Putamen (tissue), 1 donor: Measurements from ENCODE around the gene KCNH4.
"Not testable (repeated sequence)": the region's sequence is repeated elsewhere in the genome, so short reads cannot be mapped to it uniquely, and the experiment has no call there.

Source experiments
- DNase-seq: peaks from one replicate; pipeline ENCODE4 v3.0.0-alpha.2; 2016; ENCODE audit warnings: low spot score

KCNH4 gene

GRCh38 chr17:42178817-42179216, 2.1 kb downstream of the KCNH4 start:
- DNase-seq, result no peak

GRCh38 chr17:42177684-42178083, 3.3 kb downstream of the KCNH4 start:
- DNase-seq, result no peak

GRCh38 chr17:42174126-42174783, 6.7 kb downstream of the KCNH4 start:
- DNase-seq, result peak; percentile 75

- DNase-seq, result peak; percentile 60
These were observed 9.1 kb downstream of the KCNH4 start for GRCh38 chr17:42171831-42172230.

GRCh38 chr17:42169351-42169750, 11.6 kb downstream of the KCNH4 start:
- no peak for DNase-seq

- no peak for DNase-seq
These were observed 13.1 kb downstream of the KCNH4 start for GRCh38 chr17:42167807-42168206.

- DNase-seq, result no peak
These were observed 14.7 kb downstream of the KCNH4 start for GRCh38 chr17:42166196-42166763.

GRCh38 chr17:42165751-42166150, 15.2 kb downstream of the KCNH4 start:
- DNase-seq, result no peak

- no peak for DNase-seq
These were observed 17.1 kb downstream of the KCNH4 start for GRCh38 chr17:42163696-42164407.

- no peak for DNase-seq
These were observed 17.8 kb downstream of the KCNH4 start for GRCh38 chr17:42163113-42163512.

- no peak for DNase-seq
These were observed 20.4 kb downstream of the KCNH4 start for GRCh38 chr17:42160531-42160910.

GRCh38 chr17:42159796-42160530, 21.0 kb downstream of the KCNH4 start:
- no peak for DNase-seq

GRCh38 chr17:42155614-42156045, 25.3 kb downstream of the KCNH4 start:
- DNase-seq, result no peak

GRCh38 chr17:42153919-42154742, 26.8 kb downstream of the KCNH4 start:
- DNase-seq, result no peak

- no peak for DNase-seq
These were observed 33.9 kb downstream of the KCNH4 start for GRCh38 chr17:42146911-42147607.

- DNase-seq, result not testable (repeated sequence)
These were observed 37.8 kb downstream of the KCNH4 start for GRCh38 chr17:42143138-42143537.

GRCh38 chr17:42142371-42142896, 38.5 kb downstream of the KCNH4 start:
- DNase-seq, result peak; percentile 87

- DNase-seq, result no peak
These were observed 39.6 kb downstream of the KCNH4 start for GRCh38 chr17:42141382-42141781.

GRCh38 chr17:42140690-42141089, 40.3 kb downstream of the KCNH4 start:
- not testable (repeated sequence) for DNase-seq

GRCh38 chr17:42138749-42139492, 42.0 kb downstream of the KCNH4 start:
- no peak for DNase-seq
